Activated T-helper 1 cell treated with anti-CD3 and anti-CD28 coated beads, Interleukin-2, amount 50 U/mL, for 16 hours (primary cell): ENCODE measurements around the gene HOXC10.

Experiments used
- DNase-seq, 2 donors: peaks; one replicate each; pipeline ENCODE4 v3.0.0-alpha.2; 2020; ENCODE audit warnings: low read depth in 1 of 2, low spot score in 1 of 2

The HOXC10 gene

GRCh38 chr12:53990311-53991076 lies 5.5 kb downstream of the HOXC10 start:
- no peak for DNase-seq

- DNase-seq = no peak
Observed at GRCh38 chr12:53991077-53991460, 6.1 kb downstream of the HOXC10 start.

- no peak for DNase-seq
Observed at GRCh38 chr12:53992377-53992889, 7.5 kb downstream of the HOXC10 start.

GRCh38 chr12:53993162-53994008 lies 8.4 kb downstream of the HOXC10 start:
- DNase-seq = no peak

DNA sequence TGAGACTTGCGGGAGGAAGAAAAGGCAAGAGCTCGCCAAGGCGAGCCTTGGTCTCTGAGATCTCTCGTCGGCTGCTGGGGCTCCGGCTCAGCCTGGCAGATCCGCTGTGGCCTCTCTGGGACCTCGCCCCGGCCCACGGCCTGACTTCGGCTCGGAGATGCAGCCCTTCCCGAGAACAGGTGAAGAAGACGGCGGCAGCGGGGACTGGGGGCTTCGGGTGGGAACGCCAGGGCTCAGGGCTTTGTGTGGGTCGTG lies 9.0 kb downstream of the HOXC10 start:
- DNase-seq = no peak

DNA sequence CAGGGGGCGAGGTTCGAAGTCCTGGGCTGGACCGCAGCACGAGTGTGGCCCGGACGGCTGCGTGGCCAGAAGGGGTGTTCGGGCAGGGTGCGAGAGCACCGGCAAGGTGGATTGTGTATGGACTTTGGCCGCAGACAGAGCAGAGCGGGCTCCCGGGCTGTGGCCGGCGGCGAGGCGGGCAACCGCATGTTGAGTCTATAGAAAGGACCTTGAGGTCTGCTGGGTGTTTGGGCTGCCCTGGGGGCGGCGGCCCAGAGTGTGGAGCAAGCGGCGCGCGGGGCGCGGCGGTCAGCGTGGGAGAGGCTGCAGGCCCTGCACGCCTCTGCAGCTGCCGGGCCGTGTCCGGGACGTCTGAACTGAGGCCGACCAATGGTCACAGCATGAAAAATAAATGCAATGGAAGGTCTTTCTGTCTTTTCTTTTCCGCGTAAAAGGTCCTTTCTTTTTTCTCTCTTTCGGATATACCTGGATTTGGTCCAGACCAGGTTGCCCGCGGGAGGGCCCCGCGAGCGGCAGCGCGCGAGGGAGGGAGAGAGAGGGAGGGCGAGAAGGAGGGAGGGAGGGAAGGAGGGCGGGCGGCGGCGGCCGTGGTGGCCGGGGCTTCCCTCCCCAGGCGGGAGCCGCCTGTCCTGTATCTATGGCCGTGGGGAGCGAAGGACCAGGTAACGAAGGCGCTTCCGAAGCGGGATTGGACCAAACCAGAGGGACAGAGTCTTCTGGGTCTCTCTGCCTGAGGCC lies 9.5 kb downstream of the HOXC10 start:
- DNase-seq = no peak

DNA sequence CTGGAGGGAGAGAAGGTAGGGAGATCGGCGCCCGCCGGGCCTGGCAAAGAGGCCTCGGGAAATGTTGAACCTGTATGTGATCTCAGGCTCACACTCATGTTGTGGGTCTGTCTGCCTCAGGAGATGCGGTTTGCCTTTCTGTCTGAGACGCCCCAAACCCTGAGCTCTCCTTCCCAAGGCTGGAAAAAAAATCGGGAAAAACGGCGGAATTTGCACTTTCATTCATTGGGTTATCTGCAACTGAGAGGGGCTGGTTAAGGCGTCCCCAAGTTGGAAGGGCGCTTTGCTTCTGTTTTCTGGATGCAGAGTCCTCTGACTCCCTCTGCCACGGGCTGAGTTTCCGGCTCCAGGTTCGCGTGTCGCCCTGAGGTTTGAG lies 10.0 kb downstream of the HOXC10 start:
- no peak for DNase-seq

DNA sequence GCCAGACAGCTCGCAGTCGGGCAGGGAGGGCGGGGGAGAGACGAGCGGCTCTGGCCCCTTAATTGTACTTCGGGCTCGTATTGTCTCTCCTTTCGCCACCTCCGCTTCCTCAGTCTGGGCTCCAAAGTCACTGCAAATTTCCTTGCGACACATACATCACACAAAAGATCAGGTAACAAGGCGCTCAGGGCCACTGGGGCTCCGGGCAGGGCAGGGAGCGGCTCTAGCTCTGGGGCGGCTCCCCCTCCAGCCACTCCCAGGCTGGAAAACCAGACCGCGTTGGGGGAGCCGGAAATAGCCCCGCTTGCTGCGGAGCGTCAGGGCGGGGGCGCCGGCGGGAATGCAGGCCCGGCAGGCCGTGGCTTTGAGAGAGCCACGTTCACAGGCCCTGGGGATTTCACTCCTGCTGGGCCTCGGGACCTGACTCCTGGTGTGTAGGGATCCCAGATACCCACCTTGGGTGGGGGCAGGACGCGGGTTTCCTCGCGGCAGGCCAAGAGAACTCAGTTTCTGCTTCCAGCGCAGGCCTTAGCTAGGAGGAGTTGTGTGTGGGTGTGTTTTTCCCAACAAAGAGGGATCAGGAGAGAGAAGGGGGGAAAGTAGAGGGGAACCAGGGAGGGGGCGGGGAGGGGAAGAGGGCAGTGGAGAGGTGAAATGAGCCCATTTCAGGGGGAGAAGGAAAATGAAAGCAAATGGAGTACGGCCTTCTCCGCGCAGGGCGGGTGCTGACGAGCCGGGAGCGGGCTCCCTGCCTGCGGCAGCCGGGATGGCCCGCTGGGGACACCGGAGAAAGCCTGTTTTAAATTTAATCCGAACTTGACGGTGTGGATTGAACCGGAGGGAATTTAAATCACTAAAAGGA lies 10.7 kb downstream of the HOXC10 start:
- no peak for DNase-seq

DNA sequence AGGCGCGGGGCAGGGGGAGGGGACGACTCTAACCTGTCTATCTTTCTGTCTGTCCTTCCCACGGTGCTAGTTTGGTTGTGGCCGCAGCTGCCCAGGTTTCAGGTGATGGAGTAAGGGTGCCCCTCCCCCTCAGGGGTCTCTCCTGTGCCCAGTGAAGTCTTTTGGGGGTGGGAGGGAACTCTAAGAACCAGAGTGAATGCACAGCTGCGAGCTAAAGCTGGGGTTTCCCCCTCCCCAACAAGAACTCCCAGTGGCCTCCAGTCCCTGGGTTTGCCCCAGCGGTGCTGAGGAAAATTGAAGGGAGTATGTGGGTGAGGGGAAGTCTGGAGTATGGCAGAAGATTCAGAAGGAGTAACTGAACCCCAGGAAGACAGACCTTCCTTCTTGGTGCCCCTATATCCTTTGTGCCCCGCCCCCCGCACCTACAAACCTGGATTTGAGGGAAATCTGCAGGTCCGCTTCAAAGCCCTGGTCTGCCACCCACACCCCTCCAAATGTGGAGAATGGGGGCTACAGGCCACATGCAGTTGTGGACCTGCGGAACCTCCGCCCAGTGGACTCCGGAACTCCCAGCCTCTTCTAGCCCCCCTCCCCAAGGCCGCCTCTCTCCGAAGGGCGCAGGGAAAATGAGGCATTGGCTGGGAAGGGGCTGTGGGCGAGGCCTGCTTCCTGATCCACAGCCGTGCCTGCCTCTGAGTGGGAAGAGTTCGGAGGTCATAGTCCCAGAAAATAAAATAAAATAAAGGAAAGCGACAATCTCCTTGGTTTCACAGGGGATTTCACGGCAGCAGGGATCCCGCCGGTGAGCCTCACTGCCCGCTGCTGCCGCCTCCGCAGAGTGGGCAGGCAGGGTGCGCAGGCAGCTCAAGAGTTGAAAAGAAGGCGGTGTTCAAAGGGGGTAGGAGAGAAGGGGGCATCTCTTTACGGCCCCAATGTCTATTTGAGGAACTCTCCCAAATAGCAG lies 11.6 kb downstream of the HOXC10 start:
- DNase-seq = no peak

- DNase-seq = no peak
Observed at GRCh38 chr12:53997204-53998109, 12.5 kb downstream of the HOXC10 start.

GRCh38 chr12:53998110-53998899 lies 13.4 kb downstream of the HOXC10 start:
- no peak for DNase-seq

DNA sequence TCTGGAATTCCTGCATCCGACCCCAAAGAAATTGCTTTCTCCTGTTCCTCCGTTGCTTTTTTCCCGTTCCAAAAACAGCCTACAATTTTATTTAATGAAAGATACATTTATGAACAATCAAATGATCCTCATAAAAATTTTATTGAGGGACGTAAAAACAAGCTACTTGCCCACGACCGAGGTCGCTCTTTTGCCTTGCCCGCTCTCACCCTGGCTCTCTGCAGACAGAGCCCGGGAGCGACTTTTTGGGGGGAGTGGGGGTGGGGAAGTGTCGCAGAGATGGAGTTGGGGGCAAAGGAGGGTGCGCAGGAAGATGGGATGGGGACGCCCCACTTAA lies 13.9 kb downstream of the HOXC10 start:
- DNase-seq = no peak

- no peak for DNase-seq
Observed at GRCh38 chr12:53999559-54000115, 14.7 kb downstream of the HOXC10 start.

GRCh38 chr12:54000116-54001114 lies 15.5 kb downstream of the HOXC10 start, which contains the start of gene HOXC9:
Gene HOXC9 (plus strand): TSS chr12:54000161. CDS start chr12:54000189, 28 bp downstream.
- DNase-seq = no peak

GRCh38 chr12:54001283-54002187 lies 16.6 kb downstream of the HOXC10 start:
- DNase-seq = no peak
